HG03439 (cell line): ENCODE data around the gene PRSS21.

Experiments used
- ATAC-seq: cut with Tn5 transposase; IDR thresholded peaks from one replicate; pipeline ENCODE4 v1.9.1; 2021; ENCODE audit warnings: mild to moderate bottlenecking, moderate library complexity; ENCODE audit not compliant: unreplicated experiment

PRSS21 gene

DNA sequence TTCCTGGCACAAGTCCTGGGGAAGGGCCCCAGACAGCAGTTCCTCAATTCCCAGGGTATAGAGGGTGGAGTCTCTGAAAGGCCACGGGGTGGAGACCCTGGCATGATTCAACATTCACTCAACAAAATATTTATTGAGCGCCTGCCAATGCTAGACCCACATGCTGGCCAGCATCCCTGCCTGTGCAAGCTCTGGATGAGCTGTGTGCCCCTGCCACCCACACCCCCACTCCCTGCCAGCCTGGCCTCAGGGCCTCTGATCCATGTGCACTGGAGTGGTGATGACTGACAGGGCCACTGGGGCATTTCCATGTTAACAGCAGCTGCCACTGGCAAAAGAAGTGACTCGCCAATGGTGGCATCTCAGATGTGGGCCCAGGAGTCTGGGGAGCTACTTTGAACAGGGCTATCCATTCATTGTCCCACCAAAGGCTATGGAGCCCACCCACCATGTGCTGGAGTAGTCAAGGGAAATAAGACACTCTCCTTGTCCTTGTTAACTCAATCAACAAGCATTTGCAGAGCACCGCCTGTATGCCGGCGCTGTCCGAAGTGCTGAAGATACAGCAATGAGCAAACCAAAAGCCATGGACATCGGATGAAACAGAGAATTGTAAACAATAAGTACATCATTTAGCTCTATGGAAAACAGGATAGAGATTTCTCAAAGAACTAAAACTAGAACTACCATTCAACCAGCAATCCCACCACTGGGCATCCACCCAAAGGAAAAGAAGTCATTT, 44.0 kb downstream of the PRSS21 start:
- ATAC-seq: no peak

DNA sequence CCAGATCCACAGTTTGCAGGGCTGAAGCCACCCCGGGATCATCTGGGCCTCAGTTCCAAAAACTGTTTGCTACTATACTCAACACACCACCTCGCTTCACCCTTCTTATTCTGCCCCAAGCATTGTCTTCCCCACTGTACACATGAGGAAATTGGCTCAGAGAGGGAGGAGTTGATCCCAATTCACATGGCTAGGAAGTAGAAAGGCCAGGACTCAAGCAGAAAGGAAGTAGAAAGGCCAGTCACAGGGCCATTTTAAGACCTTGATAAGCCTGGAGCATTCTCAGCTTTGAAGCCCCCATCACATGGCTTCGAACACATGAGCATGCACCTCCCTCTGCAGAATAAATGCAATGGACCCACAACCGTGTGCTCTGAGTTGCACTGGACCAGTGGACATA, 48.6 kb downstream of the PRSS21 start:
- no peak for ATAC-seq

DNA sequence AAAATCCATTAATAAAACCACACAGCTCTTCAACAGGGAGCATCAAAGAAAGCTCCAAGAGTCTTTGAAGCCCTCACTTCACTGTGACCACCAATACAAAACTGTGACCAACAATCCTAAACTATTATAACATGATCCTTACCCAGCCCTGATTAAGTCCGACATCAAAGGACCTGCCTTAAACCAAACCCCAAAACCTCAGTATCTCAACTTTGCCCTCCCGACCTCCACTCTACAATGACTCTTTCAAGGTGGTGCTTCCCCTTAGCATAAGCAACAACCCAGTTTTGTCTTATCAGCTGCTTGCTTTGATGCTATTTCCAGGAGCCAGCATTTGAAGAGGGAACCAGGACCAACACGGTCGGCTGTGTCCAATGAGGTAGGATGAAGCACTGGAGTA, 49.4 kb downstream of the PRSS21 start:
- no peak for ATAC-seq

DNA sequence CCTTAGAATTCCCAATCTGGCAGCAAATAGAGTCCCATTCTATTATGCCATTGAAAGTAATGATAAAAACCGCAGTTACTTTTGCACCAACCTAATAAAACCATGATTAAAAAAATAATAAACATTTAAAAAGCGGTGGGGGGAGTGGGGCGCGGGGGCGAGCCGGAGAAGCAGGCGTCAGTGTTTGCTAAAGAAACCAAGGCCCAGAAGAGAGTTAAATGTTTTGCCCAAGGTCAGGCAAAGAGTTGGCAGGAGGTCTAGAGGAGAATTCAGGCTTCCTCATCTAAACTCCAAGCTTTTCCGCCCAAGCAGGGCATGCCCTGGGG, 50.6 kb downstream of the PRSS21 start:
- no peak for ATAC-seq

DNA sequence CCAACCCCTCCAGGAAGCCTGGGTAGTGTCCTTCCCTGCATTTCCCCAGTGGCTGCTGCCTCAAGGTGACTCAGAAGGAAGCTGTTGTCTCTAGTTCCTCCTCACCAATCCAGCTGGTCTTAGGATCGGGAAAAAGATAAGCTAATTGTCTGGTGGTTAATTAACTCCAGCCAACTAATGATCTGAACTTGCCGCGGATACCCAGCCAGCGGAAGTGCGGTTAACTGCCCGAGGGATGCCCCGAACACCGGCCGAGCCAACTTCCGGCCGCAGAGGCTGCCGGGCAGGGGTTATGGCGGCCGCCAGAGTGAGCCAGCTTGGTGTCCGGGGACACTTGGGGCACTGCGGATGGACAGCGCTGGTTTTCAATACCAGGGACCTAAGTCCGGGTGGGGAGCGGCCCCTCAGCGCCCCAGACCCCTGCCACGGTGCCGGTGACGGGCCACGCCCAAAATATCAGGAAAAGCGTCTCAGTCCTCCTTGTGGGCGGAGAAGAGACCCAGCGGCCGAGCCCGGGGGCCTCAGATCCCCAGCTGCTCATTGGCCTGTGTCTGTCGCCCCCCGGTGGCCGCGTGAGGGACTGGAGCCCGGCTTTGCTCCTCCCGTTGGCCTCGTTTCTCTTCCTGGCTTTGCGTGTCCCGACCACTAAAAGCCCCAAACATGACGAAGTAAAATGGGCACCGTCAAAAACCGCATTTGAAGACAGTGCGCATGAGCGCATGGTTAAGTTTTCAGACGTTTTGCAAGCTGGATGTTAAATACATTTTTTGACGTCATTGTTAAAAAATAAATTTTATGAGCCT, 51.2 kb downstream of the PRSS21 start:
- ATAC-seq: peak; percentile 87
